DND-41 (cell line): Measurements from ENCODE around the gene ISYNA1.

ENCODE experiments used
- CTCF ChIP-seq: IDR thresholded peaks from 2 replicates; pipeline ENCODE4 v1.5.1; 2012; ENCODE audit warnings: borderline replicate concordance, low read length, moderate library complexity, mild to moderate bottlenecking; ENCODE audit not compliant: poor library complexity, severe bottlenecking; ENCODE audit errors: extremely low read depth
- EZH2 ChIP-seq: IDR thresholded peaks from 3 replicates; pipeline ENCODE4 v1.6.1; 2012; ENCODE audit warnings: borderline replicate concordance, low read depth, mild to moderate bottlenecking, moderate library complexity, low read length, inconsistent platforms; ENCODE audit not compliant: severe bottlenecking

GRCh38 chr19:18477974-18478373 lies 40.0 kb upstream of the ISYNA1 start:
- TF ChIP-seq CTCF (no peak), EZH2 (no peak)
